ENCODE measurements around the gene S100A9. TPM values are rescaled to one million over a fixed set of nuclear protein-coding genes. Genes with fewer than 3 reads are reported as not detected.
"Not testable (repeated sequence)": the region's sequence is repeated elsewhere in the genome, so short reads cannot be mapped to it uniquely, and the experiment has no call there.

The S100A9 gene
- polyA plus RNA-seq, 1 experiment: not detected

DNA sequence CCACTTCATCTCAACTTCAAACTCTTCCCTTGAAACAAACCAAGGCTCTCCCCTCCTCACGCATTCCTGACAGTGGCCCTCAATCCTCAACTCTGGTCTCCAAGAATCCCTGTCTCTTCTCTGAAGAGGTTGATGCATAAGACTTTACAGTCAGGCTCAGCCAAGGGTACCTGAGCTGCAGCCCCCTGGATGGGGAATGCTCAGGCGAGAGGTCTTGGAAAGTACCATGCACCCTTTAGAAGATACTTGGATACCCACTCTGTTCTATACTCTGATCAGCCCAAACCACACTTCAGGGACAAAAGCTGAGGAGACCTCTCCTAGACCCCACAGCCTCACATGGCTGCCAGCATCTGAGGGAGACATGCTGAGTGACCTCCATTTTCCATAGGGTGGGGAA, 44.4 kb upstream of the S100A9 start:
- Histone ChIP-seq H3K27me3 (ENCODE audit: control insufficient read depth, insufficient read depth, low read length) (no peaks in the 10 kb centered on the region), H3K36me3 (ENCODE audit: control insufficient read depth, insufficient read depth, low read length) (no peaks in the 10 kb centered on the region), H3K4me3 (ENCODE audit: low read depth, low read length) (no peak overlapping the region)
- TF ChIP-seq, protein P1, sequence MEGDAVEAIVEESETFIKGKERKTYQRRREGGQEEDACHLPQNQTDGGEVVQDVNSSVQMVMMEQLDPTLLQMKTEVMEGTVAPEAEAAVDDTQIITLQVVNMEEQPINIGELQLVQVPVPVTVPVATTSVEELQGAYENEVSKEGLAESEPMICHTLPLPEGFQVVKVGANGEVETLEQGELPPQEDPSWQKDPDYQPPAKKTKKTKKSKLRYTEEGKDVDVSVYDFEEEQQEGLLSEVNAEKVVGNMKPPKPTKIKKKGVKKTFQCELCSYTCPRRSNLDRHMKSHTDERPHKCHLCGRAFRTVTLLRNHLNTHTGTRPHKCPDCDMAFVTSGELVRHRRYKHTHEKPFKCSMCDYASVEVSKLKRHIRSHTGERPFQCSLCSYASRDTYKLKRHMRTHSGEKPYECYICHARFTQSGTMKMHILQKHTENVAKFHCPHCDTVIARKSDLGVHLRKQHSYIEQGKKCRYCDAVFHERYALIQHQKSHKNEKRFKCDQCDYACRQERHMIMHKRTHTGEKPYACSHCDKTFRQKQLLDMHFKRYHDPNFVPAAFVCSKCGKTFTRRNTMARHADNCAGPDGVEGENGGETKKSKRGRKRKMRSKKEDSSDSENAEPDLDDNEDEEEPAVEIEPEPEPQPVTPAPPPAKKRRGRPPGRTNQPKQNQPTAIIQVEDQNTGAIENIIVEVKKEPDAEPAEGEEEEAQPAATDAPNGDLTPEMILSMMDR (IDR thresholded peaks at IDR 0.05; ENCODE audit: insufficient read depth, low read depth, low read length): no peak
- DNase-seq (ENCODE audit: low read depth): no peak
- ChIA-PET CTCF (no interaction called here), POLR2A (no interaction called here)

- DNase-seq (ENCODE audit: low read depth); H3K4me3 ChIP-seq (ENCODE audit: low read depth, low read length); POLR2A ChIA-PET; H3K27me3 ChIP-seq (ENCODE audit: control insufficient read depth, insufficient read depth, low read length); H3K36me3 ChIP-seq (ENCODE audit: control insufficient read depth, insufficient read depth, low read length): not testable (repeated sequence)
- CTCF ChIA-PET: interaction anchor here (0.6 kb wide), 1 partner anchor 25 kb away, joined by 3 read pairs; no protein-coding TSS in a partner anchor
Measured at GRCh38 chr1:153314388-153314787, 43.3 kb upstream of the S100A9 start.

- CTCF ChIA-PET; POLR2A ChIA-PET; H3K27me3 ChIP-seq (ENCODE audit: control insufficient read depth, insufficient read depth, low read length); H3K36me3 ChIP-seq (ENCODE audit: control insufficient read depth, insufficient read depth, low read length); DNase-seq (ENCODE audit: low read depth); H3K4me3 ChIP-seq (ENCODE audit: low read depth, low read length): not testable (repeated sequence)
Measured at GRCh38 chr1:153316013-153316412, 41.6 kb upstream of the S100A9 start.

DNA sequence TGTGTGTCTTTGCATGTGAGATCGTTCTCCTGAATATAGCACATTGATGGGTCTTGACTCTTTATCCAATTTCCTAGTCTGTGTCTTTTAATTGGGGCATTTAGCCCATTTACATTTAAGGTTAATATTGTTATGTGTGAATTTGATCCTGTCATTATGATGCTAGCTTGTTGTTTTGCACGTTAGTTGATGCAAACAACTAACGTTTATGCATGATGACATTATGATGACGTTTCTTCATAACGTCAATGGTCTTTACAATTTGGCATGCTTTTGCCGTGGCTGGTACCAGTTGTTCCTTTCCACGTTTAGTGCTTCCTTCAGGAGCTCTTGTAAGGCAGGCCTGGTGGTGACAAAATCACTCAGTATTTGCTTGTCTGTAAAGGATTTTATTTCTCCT, 39.5 kb upstream of the S100A9 start:
- H3K36me3 ChIP-seq (ENCODE audit: control insufficient read depth, insufficient read depth, low read length); DNase-seq (ENCODE audit: low read depth); POLR2A ChIA-PET; H3K27me3 ChIP-seq (ENCODE audit: control insufficient read depth, insufficient read depth, low read length); CTCF ChIA-PET; H3K4me3 ChIP-seq (ENCODE audit: low read depth, low read length): not testable (repeated sequence)

GRCh38 chr1:153322568-153322967, 35.1 kb upstream of the S100A9 start:
- H3K4me3 ChIP-seq (ENCODE audit: low read depth, low read length): no peak overlapping the region
- CTCF ChIA-PET: no interaction called here
- no peaks in the 10 kb centered on the region for H3K27me3 ChIP-seq (ENCODE audit: control insufficient read depth, insufficient read depth, low read length)
- TF ChIP-seq, protein P1 (IDR thresholded peaks at IDR 0.05; ENCODE audit: insufficient read depth, low read depth, low read length): no peak
- H3K36me3 ChIP-seq (ENCODE audit: control insufficient read depth, insufficient read depth, low read length): no peaks in the 10 kb centered on the region
- DNase-seq (ENCODE audit: low read depth): no peak
- POLR2A ChIA-PET: interaction anchor here (0.7 kb wide), 1 partner anchor 64 kb away, joined by 3 read pairs; no protein-coding TSS in a partner anchor

GRCh38 chr1:153324912-153325311, 32.7 kb upstream of the S100A9 start:
- CTCF ChIA-PET: no interaction called here
- TF ChIP-seq, protein P1 (IDR thresholded peaks at IDR 0.05; ENCODE audit: insufficient read depth, low read depth, low read length): no peak
- POLR2A ChIA-PET: no interaction called here
- H3K36me3 ChIP-seq (ENCODE audit: control insufficient read depth, insufficient read depth, low read length): no peaks in the 10 kb centered on the region
- no peak overlapping the region for H3K4me3 ChIP-seq (ENCODE audit: low read depth, low read length)
- no peaks in the 10 kb centered on the region for H3K27me3 ChIP-seq (ENCODE audit: control insufficient read depth, insufficient read depth, low read length)
- no peak for DNase-seq (ENCODE audit: low read depth)

DNA sequence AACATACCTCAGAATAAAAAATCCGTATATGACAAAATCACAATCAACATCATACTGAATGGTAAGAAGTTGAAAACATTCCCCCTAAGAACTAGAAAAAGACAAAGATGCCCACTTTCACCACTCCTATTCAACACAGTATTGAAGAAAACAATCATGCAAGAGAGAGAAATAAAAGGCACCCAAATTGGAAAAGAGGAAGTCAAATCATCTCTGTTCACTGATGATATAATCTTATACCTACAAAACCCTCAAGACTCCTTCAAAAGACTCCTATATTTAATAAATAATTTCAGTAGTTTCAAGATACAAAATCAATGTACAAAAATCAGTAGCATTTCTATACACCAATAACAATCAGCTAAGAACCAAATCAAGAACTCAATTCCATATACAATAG, 23.8 kb upstream of the S100A9 start:
- POLR2A ChIA-PET: no interaction called here
- TF ChIP-seq, protein P1 (IDR thresholded peaks at IDR 0.05; ENCODE audit: insufficient read depth, low read depth, low read length): no peak
- no peak overlapping the region for H3K4me3 ChIP-seq (ENCODE audit: low read depth, low read length)
- no peaks in the 10 kb centered on the region for H3K36me3 ChIP-seq (ENCODE audit: control insufficient read depth, insufficient read depth, low read length)
- CTCF ChIA-PET: no interaction called here
- no peak for DNase-seq (ENCODE audit: low read depth)
- H3K27me3 ChIP-seq (ENCODE audit: control insufficient read depth, insufficient read depth, low read length): no peaks in the 10 kb centered on the region
